SK-N-SH (cell line): ENCODE results near the gene SLC11A1.

ENCODE experiments used
- CTCF ChIP-seq: fragments of 200-600 bp; sonication (generic); IDR thresholded peaks from 2 replicates; pipeline ENCODE4 v1.6.1; 2017; ENCODE audit warnings: antibody characterized with exemption, mild to moderate bottlenecking, moderate library complexity
- EP300 ChIP-seq, 2 experiments: IDR thresholded peaks; 2 replicates each; pipeline versions ENCODE4 v1.4.0 to v1.6.1; 2012; ENCODE audit warnings: borderline replicate concordance in 1 of 2, low read depth in 1 of 2, low read length in 1 of 2
- EZH2phosphoT487 ChIP-seq: fragments of 200-600 bp; sonication (generic); IDR thresholded peaks from 2 replicates; pipeline ENCODE4 v1.6.1; 2017; ENCODE audit warnings: low read depth, mixed run types, mild to moderate bottlenecking, antibody characterized with exemption, moderate library complexity, borderline replicate concordance
- GATA2 ChIP-seq: sonication (generic); formaldehyde crosslinking; IDR thresholded peaks from 2 replicates; pipeline ENCODE4 v1.5.0; 2020; ENCODE audit warnings: mild to moderate bottlenecking, missing genetic modification reagents
- MAX ChIP-seq: IDR thresholded peaks from 2 replicates; pipeline ENCODE4 v1.4.0; 2012; ENCODE audit warnings: low read depth
- POLR2AphosphoS5 ChIP-seq: IDR thresholded peaks from 2 replicates; pipeline ENCODE4 v1.6.1; 2012; ENCODE audit warnings: low read depth, low read length
- REST ChIP-seq: IDR thresholded peaks from 2 replicates; pipeline ENCODE4 v1.6.1; 2012; ENCODE audit warnings: mild to moderate bottlenecking, low read depth, low read length, moderate library complexity
- RFX5 ChIP-seq: IDR thresholded peaks from 2 replicates; pipeline ENCODE4 v1.6.1; 2012; ENCODE audit warnings: mild to moderate bottlenecking, improper control_type of control experiment, low read length
- SMC3 ChIP-seq: IDR thresholded peaks from 2 replicates; pipeline ENCODE4 v1.6.1; 2012; ENCODE audit warnings: low read depth, low read length, improper control_type of control experiment

GRCh38 chr2:218435003-218435982 is 53.2 kb downstream of the SLC11A1 start:
- TF ChIP-seq REST: no peak
- no peak for TF ChIP-seq CTCF
- no peak for TF ChIP-seq RFX5
- TF ChIP-seq GATA2: no peak
- TF ChIP-seq MAX: no peak
- TF ChIP-seq EP300 (IDR thresholded peaks at IDR 0.05; ENCODE audit: borderline replicate concordance in 1 of 2, low read depth in 1 of 2, low read length in 1 of 2): no peak
- no peak for TF ChIP-seq POLR2AphosphoS5
- TF ChIP-seq SMC3: no peak
- TF ChIP-seq EZH2phosphoT487: no peak
